HL-60 (cell line): Measurements from ENCODE around the gene UBR4.

Source experiments
- TF ChIP-seq, protein P1 (sequence below): IDR thresholded peaks from one replicate; pipeline ENCODE4 v1.5.1; 2011; ENCODE audit warnings: low read length, control low read depth, inconsistent platforms; ENCODE audit not compliant: insufficient read depth
- TF ChIP-seq, protein P2 (sequence below): IDR thresholded peaks from 2 replicates; pipeline ENCODE4 v1.6.1; 2012; ENCODE audit warnings: low read depth; ENCODE audit not compliant: insufficient replicate concordance

DNA sequence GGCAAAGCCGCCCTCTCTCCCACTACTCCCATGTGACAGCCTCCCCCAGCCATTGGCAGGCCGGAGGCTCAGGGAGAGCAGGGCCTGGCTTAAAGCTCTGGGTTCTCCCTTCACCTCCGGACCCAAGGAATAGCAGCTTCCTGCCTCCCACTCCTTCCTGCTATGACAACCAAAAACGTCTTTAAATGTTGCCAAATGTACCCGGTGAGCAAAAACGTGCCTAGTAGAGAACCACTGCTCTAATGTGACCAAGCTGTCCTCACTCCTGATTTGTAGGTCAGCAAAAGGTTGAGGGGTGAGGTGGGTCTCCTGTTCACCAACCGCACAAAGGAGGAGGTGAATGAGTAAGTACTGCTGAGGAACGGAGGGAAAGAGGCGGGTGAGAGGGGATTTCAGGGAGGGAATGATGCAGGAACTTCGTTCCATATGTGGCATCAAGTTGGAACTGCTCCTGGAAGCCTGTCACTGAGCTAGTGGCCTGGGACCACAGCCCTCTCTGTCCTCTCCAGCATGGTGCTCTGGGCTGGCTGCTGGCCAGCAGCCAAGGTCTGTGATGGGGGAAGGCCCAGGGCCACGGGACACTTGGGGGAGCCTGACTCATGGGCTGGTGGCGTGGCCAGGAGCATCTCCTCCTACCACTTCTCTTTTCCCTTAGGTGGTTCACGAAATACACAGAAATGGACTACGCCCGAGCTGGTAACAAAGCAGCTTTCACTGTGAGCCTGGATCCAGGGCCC is 47.3 kb upstream of the UBR4 start:
- TF ChIP-seq, protein P1, sequence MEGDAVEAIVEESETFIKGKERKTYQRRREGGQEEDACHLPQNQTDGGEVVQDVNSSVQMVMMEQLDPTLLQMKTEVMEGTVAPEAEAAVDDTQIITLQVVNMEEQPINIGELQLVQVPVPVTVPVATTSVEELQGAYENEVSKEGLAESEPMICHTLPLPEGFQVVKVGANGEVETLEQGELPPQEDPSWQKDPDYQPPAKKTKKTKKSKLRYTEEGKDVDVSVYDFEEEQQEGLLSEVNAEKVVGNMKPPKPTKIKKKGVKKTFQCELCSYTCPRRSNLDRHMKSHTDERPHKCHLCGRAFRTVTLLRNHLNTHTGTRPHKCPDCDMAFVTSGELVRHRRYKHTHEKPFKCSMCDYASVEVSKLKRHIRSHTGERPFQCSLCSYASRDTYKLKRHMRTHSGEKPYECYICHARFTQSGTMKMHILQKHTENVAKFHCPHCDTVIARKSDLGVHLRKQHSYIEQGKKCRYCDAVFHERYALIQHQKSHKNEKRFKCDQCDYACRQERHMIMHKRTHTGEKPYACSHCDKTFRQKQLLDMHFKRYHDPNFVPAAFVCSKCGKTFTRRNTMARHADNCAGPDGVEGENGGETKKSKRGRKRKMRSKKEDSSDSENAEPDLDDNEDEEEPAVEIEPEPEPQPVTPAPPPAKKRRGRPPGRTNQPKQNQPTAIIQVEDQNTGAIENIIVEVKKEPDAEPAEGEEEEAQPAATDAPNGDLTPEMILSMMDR, result no peak
- TF ChIP-seq, protein P2, sequence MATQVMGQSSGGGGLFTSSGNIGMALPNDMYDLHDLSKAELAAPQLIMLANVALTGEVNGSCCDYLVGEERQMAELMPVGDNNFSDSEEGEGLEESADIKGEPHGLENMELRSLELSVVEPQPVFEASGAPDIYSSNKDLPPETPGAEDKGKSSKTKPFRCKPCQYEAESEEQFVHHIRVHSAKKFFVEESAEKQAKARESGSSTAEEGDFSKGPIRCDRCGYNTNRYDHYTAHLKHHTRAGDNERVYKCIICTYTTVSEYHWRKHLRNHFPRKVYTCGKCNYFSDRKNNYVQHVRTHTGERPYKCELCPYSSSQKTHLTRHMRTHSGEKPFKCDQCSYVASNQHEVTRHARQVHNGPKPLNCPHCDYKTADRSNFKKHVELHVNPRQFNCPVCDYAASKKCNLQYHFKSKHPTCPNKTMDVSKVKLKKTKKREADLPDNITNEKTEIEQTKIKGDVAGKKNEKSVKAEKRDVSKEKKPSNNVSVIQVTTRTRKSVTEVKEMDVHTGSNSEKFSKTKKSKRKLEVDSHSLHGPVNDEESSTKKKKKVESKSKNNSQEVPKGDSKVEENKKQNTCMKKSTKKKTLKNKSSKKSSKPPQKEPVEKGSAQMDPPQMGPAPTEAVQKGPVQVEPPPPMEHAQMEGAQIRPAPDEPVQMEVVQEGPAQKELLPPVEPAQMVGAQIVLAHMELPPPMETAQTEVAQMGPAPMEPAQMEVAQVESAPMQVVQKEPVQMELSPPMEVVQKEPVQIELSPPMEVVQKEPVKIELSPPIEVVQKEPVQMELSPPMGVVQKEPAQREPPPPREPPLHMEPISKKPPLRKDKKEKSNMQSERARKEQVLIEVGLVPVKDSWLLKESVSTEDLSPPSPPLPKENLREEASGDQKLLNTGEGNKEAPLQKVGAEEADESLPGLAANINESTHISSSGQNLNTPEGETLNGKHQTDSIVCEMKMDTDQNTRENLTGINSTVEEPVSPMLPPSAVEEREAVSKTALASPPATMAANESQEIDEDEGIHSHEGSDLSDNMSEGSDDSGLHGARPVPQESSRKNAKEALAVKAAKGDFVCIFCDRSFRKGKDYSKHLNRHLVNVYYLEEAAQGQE, result no peak
